Measurements from ENCODE around the gene PEX7. TPM values are rescaled to one million over a fixed set of nuclear protein-coding genes. Genes with fewer than 3 reads are reported as not detected.

PEX7 gene
- total RNA-seq, 1 donor from 2014 or later = 5.6 TPM

DNA sequence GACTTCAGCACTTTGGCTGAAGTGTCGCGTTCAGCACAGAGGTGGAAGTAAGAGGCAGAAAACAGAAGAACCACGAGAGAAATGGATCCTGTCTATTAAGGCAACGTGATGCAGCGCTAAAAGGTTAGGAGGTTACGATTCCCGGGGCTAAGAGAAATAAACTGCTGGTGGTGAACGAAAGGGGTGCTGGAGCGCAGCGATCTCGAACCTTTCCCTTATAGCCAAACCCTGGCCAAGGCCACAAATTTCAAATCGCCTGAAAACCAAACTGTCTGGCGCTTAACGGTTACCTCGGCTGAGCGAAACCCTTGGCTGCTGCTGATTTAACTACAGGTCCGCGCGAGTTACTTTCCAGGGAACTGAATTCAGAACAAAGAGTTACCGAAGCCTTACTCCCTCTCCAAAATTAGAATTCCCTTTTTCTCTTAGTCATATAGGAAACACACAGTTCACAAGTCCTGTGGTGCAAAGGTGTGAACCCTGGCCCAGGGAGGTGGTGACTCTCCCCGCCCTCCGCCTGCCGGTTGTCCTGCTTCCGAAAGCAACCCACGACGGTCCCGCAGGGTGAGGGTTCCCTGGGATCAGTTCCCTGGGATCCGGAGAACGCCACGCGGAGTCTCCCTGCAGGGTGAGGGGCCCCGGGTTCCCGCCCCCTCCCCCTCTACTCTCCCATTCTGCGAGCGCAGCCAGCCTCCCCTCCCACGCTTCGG is 98.4 kb downstream of the PEX7 start:
- Histone ChIP-seq H3K27ac (no peak overlapping the region), H3K9me3 (no peaks in the 10 kb centered on the region), H3K36me3 (no peaks in the 10 kb centered on the region), H3K27me3 (peaks cover 67% of the 10 kb centered on the region), H3K4me3 (peak overlapping the region; percentile 55), H3K4me1 (peaks cover 28% of the 10 kb centered on the region)
- intact Hi-C loops (cut with DNase I) = no loop called here
- ATAC-seq (peak; percentile 5), DNase-seq (peak; percentile 68)
- TF ChIP-seq, protein P1, sequence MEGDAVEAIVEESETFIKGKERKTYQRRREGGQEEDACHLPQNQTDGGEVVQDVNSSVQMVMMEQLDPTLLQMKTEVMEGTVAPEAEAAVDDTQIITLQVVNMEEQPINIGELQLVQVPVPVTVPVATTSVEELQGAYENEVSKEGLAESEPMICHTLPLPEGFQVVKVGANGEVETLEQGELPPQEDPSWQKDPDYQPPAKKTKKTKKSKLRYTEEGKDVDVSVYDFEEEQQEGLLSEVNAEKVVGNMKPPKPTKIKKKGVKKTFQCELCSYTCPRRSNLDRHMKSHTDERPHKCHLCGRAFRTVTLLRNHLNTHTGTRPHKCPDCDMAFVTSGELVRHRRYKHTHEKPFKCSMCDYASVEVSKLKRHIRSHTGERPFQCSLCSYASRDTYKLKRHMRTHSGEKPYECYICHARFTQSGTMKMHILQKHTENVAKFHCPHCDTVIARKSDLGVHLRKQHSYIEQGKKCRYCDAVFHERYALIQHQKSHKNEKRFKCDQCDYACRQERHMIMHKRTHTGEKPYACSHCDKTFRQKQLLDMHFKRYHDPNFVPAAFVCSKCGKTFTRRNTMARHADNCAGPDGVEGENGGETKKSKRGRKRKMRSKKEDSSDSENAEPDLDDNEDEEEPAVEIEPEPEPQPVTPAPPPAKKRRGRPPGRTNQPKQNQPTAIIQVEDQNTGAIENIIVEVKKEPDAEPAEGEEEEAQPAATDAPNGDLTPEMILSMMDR (IDR thresholded peaks at IDR 0.05) = no peak

DNA sequence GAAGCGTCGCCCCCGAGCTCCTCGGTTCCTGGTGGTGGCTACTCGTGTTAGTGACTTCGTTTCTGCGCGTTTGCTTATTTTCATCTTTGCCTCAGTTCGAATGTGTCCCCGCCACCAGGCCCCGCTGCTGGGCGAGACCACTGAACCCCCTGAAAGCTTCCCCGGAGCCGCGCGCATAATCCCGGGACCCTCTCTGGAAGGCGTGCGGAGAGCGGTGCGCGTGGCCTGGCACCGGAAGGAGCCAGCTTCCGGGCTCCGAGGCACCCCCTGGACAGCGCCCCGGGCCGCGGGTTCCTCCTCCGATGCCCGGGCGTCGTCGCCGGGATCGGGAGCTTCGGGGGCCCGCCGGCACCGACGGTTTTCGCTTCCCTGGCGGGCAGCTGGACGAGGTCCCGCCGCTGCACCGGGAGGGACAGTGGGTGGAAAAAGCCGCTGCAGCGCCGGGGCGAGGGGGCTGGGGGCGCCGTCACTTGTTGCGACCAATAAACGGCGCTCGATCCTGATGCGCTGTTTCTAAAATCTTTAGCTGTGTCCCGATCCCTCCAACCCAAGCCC is 99.1 kb downstream of the PEX7 start:
- Histone ChIP-seq H3K27ac (no peak overlapping the region), H3K36me3 (no peaks in the 10 kb centered on the region), H3K9me3 (no peaks in the 10 kb centered on the region), H3K27me3 (peaks cover 67% of the 10 kb centered on the region), H3K4me1 (peaks cover 28% of the 10 kb centered on the region), H3K4me3 (peak overlapping the region; percentile 55)
- intact Hi-C loops (cut with DNase I) = no loop called here
- TF ChIP-seq, protein P1 (IDR thresholded peaks at IDR 0.05) = no peak
- ATAC-seq (peak; percentile 56), DNase-seq (no peak)

DNA sequence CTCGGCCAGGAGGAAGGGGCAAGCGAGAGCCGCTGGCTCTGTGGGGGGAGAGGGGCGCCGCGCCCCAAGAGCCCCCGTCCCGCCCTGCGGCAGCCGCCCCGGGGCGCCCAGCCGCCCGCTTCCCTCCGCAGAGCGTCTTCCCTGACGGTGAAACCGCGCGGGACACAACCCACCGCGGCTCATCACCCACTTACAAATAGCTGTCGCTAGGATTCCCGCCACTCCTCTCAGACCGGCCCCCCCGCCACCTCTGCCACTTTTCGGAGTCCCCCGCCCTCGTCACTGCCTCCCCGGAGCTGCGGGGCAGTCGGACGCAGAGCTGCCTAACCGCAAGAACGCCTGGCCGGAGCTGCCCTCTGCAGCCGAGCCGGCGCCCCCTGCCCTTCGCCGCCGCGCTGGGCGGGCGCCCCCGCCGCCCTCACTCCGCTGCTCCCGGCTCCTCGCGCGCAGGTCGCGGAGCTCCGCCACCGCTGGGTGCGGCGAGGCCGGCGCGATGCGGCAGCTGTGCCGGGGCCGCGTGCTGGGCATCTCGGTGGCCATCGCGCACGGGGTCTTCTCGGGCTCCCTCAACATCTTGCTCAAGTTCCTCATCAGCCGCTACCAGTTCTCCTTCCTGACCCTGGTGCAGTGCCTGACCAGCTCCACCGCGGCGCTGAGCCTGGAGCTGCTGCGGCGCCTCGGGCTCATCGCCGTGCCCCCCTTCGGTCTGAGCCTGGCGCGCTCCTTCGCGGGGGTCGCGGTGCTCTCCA is 99.7 kb downstream of the PEX7 start, which contains the start of gene SLC35D3:
TSS of gene SLC35D3 (plus strand) at position 366 of the 749 bp plus-strand sequence. CDS start at position 494, 128 bp downstream.
- no peak for DNase-seq
- Histone ChIP-seq H3K27me3 (peaks cover 67% of the 10 kb centered on the region), H3K9me3 (no peaks in the 10 kb centered on the region), H3K36me3 (no peaks in the 10 kb centered on the region), H3K27ac (no peak within 1 kb of the TSS), H3K4me1 (peaks cover 28% of the 10 kb centered on the region), H3K4me3 (peak within 1 kb of the TSS; percentile 55)
- intact Hi-C loops (cut with DNase I) = no loop called here
- peak; percentile 66 for ATAC-seq
- TF ChIP-seq, protein P1 (IDR thresholded peaks at IDR 0.05) = no peak

DNA sequence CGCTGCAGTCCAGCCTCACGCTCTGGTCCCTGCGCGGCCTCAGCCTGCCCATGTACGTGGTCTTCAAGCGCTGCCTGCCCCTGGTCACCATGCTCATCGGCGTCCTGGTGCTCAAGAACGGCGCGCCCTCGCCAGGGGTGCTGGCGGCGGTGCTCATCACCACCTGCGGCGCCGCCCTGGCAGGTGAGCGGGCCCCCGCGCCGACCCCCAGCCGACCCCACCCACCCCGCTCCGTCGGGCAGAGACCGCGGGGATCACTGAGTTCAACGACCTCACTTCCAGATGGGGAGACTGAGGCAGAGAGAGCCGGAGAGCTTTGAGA is 100.3 kb downstream of the PEX7 start:
- peaks cover 28% of the 10 kb centered on the region for H3K4me1 ChIP-seq
- intact Hi-C loops (cut with DNase I) = no loop called here
- ATAC-seq = peak; percentile 10
- no peak overlapping the region for H3K27ac ChIP-seq
- TF ChIP-seq, protein P1 (IDR thresholded peaks at IDR 0.05) = no peak
- H3K9me3 ChIP-seq = no peaks in the 10 kb centered on the region
- no peak for DNase-seq
- peak overlapping the region; percentile 55 for H3K4me3 ChIP-seq
- peaks cover 67% of the 10 kb centered on the region for H3K27me3 ChIP-seq
- H3K36me3 ChIP-seq = no peaks in the 10 kb centered on the region

DNA sequence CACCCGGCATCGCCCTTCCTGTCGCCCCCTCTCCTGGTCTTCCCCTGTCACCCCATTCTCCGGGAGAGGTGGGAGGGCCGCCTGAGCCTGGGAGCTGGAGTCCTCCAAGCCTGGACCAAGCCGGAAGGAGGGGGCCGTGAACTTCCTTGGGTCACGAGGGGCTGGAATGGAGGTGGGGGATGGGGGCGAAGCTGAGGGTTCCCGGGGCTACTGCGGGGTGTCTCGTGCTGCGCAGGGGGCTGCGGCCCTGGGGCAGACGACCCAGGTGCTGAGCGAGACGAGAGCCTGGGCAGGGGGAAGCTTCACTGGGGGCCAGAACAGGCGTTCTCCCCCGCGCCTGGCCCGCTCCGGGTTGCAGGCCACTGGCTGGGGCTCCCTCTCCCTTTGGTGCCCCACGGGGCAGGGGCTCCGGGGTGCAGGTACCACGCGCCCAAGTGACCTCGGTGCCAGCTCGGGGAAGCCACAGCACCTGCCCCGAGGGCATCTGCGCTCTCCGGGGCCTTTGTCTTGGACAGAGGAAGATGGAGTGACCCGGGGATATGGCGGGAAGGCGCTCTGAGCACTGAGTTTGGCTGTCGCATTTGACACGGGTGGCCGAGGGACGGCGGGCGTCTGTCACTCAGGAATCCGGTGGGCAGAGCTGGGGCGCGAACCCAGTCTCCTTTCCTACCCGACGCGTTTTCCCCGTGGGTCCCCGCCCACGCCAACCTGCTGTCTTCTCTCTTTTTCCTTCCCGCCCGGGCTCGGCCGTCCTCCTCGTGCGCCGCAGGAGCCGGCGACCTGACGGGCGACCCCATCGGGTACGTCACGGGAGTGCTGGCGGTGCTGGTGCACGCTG is 100.9 kb downstream of the PEX7 start:
- ATAC-seq (no peak), DNase-seq (no peak)
- Histone ChIP-seq H3K4me3 (no peak overlapping the region), H3K9me3 (no peaks in the 10 kb centered on the region), H3K4me1 (peaks cover 28% of the 10 kb centered on the region), H3K27ac (no peak overlapping the region), H3K27me3 (peaks cover 64% of the 10 kb centered on the region), H3K36me3 (no peaks in the 10 kb centered on the region)
- intact Hi-C loops (cut with DNase I) = no loop called here
- TF ChIP-seq, protein P1 (IDR thresholded peaks at IDR 0.05) = no peak
